ENCODE data around the gene GPR162.

The GPR162 gene

DNA sequence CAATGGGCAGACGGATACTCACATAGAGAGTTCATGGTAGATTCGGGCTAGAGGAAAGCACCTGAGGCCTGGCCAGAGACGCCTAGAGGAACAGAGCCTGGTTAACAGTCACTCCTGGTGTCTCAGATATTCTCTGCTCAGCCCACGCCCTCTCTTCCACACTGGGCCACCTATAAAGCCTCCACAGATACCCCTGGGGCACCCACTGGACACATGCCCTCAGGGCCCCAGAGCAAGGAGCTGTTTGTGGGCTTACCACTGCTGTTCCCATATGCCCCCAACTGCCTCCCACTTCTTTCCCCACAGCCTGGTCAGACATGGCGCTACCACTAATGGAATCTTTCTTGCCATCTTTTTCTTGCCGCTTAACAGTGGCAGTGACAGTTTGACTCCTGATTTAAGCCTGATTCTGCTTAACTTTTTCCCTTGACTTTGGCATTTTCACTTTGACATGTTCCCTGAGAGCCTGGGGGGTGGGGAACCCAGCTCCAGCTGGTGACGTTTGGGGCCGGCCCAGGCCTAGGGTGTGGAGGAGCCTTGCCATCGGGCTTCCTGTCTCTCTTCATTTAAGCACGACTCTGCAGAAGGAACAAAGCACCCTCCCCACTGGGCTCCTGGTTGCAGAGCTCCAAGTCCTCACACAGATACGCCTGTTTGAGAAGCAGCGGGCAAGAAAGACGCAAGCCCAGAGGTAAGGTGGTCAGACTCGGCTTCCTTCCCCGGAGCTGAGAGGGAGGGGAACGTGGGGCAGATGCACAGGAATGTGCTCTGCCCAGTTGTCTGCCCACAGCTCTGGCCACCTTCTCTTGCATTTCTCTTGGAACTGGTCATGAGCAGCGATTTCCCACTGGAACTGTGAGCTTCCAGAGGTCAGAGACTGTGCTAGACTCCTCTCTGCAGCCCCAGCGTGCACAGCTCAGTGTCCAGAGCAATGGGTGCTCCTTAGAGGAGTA is 32.4 kb upstream of the GPR162 start, which contains the start of gene CD4:
CD4 (plus strand) TSS at position 557 of the 953 bp plus-strand sequence. CDS start 10,611 bp downstream, outside the sequence.
- DNase-seq, result peak; percentile 81

DNA sequence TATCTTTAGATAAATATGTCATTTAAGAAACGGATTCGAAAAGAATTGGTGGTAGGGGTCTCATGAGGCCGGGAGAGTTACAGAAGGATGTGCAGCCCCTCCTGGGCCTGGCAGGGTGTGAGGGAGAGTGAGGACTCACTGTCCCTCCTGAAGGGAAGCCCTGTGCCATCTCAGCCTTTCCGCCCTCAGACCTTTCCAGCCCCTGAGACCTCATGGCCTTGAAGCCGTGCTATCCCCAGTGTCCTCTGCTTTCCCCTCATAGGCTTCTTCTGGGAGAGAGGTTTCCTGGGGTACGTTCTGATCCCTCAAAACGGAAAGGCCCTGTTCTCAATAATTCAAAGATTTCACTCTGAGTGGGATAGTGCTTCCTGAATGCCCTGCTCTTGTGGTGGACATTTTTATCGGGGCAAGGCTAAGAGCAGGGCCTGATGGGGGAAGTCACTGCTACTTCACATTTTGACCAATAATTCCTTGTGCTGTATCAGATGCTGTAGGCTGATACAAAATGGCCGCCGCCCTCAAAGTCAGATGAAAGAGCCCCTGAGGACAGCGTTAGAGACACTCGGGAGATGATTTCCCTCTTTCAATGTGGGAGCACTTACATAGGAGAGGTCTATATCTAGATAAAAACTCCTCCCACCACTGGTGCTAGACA is 31.0 kb upstream of the GPR162 start:
- peak; percentile 65 for DNase-seq

DNA sequence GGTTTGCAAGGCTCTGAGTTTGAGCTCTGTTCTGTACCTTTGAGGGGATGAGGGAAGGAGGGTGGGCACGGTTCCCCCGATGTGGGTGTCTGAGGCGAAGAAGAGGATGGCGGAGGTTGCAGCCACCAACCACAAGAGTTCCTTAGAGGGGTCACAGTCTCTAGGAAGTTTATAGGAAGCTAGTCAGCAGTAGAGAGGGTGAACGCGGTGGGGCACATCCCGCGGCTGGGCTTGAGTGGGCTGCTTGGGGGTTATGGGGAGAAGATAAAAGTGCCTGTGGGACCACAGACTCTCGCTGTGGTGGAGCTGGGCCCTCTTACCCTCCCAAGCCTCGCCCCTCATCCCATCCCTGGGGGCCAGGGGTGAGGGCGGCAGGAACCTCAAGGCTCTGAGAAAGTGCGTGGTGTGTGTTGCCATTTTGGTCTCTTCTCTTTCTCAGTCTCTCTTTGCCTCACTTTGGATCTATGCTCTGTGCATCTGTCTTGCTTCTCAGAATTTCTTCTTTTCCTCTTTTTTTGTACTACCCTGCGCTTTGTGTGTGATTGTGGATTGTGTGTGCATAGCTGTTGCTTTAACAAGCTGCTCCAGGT is 29.6 kb upstream of the GPR162 start:
- no peak for DNase-seq

DNA sequence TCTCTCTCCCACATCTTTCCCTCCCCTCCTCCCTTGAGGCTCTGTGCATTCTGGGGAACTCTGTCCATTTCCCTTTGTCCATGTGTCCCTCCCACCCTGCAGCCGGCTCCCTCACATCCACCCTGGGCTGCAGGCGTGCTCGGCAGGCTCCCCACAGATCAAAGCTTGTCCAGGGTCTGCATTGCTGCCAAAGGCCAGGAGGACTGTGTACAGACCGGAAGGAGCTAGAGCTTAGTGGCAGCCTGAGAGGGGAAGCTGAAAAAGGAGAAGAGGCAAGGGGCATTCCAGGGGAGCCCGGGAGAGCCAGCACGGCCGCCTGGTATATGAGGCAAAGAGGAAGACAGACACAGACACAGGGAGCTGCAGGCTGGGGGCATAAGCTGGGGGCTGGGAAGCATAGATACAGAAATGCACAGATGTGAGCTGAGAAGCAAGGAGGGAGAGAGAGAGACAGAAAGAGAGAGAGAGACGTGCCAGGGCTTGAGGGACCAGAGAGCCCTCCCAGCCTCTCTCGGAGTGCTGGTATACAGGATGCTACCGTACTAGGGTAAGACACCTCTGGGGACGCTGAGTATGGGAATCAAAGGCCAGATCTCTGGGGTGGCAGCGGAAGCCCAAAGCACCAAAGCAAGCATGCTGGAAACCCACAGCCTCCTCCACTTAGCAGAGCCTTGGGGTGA is 29.0 kb upstream of the GPR162 start:
- DNase-seq, result peak; percentile 32

DNA sequence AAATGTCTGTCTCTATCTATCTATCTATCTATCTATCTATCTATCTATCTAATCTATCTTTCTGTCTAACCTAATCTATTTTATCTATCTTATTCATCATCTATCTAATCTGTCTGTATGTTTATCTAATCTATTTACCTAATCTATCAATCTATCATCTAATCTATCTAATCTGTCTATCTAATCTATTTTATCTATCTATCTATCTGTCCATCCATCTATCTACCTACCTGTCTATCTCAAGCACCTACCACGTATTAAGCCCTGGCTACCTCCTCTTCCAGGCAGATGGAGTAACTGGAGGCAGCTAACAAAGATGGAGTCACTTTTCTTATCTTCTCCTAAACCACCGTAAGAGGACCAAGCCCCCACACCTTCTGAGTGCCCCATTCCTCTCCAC is 26.5 kb upstream of the GPR162 start:
- no peak for DNase-seq

DNA sequence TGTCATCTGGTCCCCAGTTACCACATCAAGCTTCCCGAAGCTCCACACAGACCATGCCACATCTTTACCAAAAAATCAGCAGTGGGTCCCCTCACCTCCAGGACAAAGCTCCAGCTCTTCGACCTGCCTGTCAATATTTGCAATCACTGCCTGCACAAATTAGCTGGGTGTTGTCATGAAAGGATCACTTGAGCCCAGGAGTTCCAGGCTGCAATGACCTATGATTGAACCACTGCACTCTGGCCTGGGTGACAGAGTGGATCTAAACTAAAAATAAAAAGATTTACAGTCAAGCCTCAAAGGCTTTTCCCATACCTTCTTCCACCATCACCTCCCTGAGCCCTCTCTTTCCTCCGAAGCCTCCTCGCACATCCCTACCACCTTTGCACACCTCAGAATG is 25.0 kb upstream of the GPR162 start:
- DNase-seq, result no peak

DNA sequence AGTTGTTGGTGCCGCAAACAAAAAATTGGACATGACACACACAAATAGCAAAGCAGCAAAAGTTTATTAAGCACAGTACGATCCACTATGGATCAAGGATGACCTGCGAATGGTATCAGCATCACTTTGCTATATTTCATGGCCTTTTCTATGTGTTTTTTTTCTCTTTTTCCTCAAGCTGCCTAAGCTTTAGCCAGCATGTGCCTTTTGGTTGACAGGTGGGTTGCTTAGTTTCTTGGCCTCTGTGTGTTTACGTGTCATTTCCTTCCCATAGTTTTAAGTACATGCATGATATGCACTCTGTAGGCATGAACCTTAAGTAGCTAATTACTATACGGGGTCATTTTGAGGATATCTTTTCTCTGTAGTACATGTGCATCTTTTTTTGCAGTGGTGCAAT is 22.5 kb upstream of the GPR162 start:
- no peak for DNase-seq

DNA sequence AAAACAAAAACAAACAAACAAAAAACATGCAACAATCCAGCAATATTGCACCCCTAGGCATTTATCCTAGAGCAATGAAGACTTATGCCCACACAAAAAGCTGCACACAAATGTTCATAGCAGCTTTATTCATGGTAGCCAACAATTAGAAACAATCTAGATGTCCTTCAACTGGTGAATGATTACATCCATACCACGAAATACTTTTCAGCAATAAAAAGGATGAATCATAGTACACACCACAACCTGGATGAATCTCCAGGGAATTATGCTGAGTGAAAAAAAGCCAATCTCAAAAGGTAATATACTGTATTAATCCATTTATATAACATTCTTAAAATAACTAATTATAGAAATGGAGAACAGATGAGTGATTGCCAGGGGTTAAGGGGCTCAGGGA is 14.5 kb upstream of the GPR162 start:
- DNase-seq, result no peak

DNA sequence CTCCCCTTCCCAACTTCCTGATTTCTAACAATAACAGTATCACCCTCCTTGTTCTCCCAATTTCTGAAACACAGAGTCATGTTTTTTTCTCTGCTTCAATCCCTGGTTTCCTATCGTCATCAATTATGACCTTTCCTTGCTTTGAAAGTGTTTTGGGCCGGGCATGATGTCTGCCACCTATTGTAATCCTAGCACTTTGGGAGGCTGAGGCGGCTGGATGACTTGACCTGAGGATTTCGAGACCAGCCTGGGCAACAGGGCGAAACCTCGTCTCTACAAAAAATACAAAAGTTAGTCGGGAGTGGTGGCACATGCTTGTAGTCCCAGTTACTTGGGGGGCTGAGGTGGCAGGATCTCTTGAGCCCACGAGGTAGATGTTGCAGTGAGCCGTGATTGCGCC is 12.6 kb upstream of the GPR162 start:
- DNase-seq, result no peak

DNA sequence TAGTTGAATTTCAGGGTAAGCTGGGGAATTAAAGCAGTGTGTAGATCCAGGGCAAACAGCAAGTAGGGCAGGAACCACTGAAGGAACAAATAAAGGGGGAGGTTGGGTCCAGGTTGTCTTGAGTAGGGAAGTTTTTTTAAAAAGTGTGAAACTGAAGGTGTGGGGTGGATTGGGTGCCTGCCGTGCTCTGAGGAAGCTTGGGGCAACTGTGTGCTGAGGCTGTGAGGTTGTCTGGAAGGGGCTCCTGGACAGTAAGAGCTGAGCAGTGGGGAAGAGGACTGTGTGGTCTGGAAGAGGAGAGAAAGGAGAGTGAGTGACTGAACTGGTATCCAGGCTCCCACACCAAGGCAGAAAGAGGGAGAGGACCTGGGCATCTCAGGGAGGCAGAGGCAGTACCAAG is 10.9 kb upstream of the GPR162 start:
- DNase-seq, result no peak

DNA sequence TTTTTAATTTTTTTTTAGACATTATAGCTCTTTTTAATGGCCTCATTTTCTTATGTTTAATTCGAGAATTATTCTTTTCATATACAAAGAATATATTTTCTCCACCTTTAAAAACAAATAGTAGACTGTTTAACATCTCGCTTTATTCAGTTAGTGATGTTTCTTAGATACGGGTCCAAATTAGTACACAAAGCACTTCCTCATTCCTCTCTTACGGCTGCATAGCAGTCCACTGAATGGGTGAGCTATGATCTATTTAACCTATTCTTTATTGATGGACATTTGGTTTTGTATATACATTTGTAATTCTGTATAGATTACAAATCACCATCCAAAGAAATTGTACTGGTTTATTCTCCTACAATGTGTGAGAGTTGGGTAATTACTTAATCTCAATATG is 8.3 kb upstream of the GPR162 start:
- no peak for DNase-seq

DNA sequence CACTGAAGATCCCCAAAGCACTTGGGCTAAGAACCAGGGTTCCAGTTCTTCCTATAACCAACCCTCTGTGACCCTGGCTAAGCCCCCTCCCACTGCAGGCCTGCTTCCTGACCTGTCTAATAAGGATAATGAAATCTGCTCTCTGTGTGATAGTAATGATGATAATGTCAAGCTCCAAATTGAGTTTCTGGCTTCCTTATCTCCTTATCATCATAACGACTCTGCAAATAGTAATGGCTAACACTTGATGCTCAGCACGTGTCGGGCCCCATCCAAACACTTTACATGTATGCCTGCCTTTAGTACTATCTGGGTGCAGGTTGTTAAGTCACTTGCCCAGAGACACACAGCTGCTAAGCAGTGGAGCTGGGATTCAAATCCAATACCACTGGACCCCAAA is 5.0 kb upstream of the GPR162 start:
- no peak for DNase-seq

DNA sequence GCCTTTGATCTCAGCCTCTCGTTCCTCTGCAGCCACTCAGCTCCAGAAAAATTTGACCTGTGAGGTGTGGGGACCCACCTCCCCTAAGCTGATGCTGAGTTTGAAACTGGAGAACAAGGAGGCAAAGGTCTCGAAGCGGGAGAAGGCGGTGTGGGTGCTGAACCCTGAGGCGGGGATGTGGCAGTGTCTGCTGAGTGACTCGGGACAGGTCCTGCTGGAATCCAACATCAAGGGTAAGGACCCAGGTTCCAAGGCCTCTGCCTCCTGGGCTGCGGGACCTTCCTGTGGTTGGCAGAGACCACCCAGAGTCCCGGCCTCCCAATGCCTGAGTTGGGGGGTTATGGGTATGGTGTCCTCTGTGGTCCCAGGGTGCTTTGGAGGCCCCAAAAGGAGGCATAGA is 4.5 kb upstream of the GPR162 start:
- no peak for DNase-seq

DNA sequence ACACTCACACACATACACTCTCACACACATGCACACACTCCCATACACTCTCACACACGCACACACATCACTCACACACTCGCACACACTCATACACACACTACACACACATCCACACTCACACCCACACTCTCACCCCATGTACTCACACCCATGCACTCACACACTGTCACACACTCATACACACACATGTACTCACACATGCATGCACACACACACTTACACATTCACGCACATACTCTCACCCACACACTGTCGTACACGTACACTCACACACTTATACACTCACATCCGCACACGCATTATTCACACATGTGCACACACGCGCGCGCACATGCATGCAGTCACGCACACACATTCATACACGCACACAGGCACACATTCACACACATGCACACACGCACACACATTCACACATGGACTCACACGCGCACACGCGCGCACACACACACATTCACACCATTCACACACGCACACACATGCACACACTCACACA is 3.9 kb upstream of the GPR162 start:
- no peak for DNase-seq

DNA sequence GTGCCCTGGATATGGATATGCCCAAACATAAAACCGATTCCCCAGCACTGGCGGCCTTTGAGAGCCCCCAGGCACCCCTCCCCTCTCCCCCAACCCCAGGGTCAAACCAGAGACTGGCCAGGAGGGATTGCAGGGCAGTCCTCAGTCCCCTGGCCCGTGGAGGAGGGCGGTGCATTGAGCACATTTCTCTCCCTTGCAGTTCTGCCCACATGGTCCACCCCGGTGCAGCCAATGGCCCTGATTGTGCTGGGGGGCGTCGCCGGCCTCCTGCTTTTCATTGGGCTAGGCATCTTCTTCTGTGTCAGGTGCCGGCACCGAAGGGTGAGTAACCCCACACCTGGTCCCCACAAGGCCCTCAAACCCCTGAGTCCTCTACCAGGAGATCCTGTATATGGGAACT is 3.4 kb upstream of the GPR162 start:
- no peak for DNase-seq

DNA sequence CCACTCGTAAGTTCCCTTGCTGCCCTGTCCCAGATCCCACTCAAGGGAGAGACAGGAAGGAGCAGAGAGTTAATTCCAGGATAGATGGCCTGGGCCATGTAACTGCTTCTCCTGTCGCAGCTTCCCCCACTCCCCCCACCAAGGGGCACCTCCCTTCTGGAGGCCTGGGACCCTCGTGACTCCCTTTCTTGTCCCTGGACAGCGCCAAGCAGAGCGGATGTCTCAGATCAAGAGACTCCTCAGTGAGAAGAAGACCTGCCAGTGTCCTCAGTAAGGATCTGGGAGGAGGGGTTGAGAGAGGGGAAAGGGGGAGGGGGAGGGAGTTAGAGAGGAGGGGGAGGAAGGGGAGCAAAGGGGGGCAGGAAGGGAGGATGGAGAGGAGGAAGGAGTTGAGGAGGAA is 3.0 kb upstream of the GPR162 start:
- DNase-seq, result no peak

DNA sequence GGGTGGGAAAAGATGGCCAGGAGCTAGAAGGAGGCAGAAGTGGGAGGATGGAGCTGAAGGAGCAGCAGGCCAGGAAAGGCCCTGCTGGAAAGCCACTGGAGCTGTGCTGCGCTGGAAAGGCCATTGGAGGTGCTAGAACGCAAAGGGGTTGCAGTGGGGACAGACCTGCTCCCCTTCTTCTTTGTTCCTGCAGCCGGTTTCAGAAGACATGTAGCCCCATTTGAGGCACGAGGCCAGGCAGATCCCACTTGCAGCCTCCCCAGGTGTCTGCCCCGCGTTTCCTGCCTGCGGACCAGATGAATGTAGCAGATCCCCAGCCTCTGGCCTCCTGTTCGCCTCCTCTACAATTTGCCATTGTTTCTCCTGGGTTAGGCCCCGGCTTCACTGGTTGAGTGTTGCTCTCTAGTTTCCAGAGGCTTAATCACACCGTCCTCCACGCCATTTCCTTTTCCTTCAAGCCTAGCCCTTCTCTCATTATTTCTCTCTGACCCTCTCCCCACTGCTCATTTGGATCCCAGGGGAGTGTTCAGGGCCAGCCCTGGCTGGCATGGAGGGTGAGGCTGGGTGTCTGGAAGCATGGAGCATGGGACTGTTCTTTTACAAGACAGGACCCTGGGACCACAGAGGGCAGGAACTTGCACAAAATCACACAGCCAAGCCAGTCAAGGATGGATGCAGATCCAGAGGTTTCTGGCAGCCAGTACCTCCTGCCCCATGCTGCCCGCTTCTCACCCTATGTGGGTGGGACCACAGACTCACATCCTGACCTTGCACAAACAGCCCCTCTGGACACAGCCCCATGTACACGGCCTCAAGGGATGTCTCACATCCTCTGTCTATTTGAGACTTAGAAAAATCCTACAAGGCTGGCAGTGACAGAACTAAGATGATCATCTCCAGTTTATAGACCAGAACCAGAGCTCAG is 2.3 kb upstream of the GPR162 start:
- DNase-seq, result no peak

DNA sequence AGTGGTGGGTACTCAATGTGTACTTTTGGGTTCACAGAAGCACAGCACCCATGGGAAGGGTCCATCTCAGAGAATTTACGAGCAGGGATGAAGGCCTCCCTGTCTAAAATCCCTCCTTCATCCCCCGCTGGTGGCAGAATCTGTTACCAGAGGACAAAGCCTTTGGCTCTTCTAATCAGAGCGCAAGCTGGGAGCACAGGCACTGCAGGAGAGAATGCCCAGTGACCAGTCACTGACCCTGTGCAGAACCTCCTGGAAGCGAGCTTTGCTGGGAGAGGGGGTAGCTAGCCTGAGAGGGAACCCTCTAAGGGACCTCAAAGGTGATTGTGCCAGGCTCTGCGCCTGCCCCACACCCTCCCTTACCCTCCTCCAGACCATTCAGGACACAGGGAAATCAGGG is 1.5 kb upstream of the GPR162 start:
- DNase-seq, result no peak

DNA sequence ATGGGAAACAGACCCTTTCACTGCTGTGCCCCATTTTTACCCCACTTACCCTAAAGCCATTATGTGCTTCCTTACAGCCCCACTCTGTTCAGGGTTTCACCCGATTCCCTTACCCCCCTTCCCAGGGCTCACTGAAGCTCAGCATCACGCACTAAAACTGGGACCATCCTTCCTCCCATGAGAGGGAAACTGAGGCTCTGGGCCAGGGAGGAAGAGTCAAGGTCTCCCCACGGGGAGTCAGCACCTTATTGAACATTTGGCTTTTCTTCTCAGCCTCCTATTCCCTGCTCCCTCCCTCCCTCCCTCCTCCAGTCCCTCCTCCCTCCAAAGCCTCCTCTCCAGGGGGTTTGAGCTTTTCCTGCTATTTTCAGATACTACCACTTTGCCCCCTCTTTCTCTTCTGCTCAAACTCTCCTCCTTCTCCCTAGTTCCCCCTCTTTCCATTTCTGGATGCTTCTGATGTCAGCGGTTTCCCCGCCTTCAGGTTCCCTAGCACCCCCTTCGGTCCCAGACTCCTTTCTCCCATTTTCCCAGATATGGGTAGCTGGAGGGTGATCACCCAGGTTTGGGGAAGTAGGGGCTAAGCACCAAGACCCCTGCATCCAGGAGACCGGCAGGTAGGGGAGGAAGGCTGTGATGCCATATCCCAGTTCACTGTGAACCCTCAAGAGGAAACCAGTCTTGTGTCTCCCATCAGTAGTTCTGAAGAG is 960 bp downstream of the GPR162 start:
- no peak for DNase-seq

DNA sequence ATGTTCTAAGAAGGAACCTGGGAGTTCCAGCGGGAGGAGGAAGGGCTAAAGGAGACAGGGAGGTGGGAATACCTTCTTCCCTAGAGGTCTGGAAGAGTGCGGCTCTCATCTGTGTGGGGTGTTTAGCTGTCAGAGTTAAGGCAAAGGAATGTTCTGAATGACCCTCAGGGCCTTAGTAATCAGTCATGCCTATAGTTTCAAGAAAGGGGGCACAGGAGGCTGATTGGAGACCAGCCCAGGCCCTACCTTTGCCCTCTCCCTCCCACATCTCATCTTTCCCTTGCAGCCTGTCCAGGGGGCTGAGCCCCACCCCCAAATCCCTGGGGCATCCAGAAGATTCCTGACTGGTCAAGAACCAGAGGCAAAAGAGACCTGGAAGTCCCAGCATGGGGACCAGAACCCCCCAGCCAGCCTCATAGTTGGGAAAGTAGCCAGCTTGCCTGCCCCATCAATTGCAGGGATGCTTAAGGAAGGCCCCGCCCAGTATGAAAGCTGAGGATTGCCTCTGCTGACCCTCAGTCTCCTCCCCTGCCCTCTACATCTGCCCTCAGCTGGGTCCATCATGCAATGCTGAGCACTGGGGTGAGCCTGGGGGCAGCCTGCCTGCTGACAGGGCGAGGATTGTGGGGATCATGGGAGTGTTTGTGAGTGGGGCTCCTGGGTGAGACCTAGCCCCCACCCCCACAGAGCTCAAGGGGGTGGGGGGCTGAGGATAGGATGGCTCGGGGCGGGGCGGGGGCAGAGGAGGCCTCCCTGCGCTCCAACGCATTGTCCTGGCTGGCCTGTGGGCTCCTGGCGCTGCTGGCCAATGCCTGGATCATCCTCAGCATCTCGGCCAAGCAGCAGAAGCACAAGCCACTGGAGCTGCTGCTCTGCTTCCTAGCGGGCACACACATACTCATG is 1.8 kb downstream of the GPR162 start:
- no peak for DNase-seq

Measured in stimulated activated CD4-positive, alpha-beta T cell treated with anti-CD3 and anti-CD28 coated beads, Interleukin-4, amount 100 ng/mL, for 24 hours (primary cell).